Hematopoietic multipotent progenitor cell treated with erythropoietin and hydrocortisone succinate and interleukin-3 and kit ligand, for 15 days (in vitro differentiated cells): ENCODE measurements around the gene TM9SF2.
"Not testable (repeated sequence)": the region's sequence is repeated elsewhere in the genome, so short reads cannot be mapped to it uniquely, and the experiment has no call there.

Source experiments
- DNase-seq: peaks from one replicate; pipeline ENCODE4 v3.0.0-alpha.2; 2015; ENCODE audit warnings: low spot score

The TM9SF2 gene, protein sequence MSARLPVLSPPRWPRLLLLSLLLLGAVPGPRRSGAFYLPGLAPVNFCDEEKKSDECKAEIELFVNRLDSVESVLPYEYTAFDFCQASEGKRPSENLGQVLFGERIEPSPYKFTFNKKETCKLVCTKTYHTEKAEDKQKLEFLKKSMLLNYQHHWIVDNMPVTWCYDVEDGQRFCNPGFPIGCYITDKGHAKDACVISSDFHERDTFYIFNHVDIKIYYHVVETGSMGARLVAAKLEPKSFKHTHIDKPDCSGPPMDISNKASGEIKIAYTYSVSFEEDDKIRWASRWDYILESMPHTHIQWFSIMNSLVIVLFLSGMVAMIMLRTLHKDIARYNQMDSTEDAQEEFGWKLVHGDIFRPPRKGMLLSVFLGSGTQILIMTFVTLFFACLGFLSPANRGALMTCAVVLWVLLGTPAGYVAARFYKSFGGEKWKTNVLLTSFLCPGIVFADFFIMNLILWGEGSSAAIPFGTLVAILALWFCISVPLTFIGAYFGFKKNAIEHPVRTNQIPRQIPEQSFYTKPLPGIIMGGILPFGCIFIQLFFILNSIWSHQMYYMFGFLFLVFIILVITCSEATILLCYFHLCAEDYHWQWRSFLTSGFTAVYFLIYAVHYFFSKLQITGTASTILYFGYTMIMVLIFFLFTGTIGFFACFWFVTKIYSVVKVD

GRCh38 chr13:99501184-99501847 lies at the start of gene TM9SF2:
Gene TM9SF2, plus strand, starts transcription at chr13:99501472. Its CDS starts 135 bp downstream, at chr13:99501607.
- peak; percentile 96 for DNase-seq

- no peak for DNase-seq
These were observed 46.6 kb upstream of the TM9SF2 start for GRCh38 chr13:99454518-99455183.

DNA sequence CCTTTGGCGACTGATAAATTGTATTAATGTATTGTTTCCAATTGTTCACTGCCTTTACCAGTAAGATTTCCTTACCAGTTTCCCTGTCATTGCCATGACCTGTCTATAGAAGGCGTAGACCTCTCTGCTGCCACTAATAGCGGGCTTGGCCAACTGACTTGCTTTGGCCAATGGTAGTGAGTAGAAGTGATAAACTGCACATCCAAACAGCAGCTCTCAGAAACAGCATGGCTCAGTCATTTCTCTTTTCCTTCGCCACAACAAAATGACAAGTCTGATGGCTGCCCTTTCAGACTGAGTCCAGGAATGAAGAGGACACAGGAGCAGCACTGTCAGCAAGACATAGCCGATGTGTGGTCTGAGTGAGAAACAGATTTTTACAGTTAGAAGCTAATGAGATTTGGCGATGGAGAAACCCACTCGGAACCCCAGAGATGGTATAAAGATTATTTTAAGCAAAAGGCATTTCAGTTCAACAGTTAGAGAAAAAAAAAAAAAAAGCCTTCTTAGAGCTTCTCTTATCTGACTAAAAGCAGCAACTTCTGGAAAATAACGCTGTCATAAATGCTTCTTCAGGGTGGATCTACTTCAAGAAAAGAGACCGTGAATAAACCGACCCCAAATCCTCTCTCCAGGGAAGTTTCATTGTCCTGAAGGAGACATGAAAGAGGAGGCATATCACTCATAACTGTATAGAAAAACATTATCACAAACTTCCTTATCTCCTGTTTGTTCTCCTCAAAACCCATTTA lies 42.0 kb upstream of the TM9SF2 start:
- no peak for DNase-seq

- DNase-seq: not testable (repeated sequence)
These were observed 40.5 kb upstream of the TM9SF2 start for GRCh38 chr13:99460802-99461201.

DNA sequence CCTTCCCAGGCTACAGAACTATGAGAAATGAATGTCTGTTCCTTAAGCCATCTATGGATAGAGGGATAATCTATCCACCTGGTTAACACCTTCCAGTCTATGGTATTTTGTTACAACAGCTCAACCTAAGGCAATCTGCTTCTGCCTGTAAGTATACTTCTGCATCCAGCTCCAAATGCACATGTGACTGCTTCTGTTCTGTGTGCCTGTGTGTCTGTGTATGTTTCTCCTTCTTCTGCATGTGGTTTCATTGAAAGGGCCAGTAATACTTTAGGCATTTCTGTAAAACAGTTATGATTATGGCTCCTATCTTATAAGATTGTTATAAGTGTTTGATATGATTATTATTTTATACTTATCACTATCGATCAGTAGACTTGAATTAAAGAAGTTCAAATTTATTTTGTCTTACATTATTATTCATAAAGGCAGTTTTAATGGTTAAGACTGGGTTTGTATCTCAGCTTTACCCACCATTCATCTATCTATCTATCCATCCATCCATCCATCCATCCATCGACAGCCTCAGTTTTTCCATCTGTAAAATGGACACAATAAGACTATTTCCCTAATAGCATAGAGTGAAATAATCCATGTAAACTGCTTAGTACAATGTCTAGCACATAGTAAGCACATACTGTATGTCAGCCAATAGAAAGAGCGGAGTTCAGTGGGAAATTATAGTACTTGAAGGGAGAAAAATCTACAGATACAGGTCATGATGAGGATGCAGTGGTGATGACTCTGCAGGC lies 37.5 kb upstream of the TM9SF2 start:
- DNase-seq: no peak

DNA sequence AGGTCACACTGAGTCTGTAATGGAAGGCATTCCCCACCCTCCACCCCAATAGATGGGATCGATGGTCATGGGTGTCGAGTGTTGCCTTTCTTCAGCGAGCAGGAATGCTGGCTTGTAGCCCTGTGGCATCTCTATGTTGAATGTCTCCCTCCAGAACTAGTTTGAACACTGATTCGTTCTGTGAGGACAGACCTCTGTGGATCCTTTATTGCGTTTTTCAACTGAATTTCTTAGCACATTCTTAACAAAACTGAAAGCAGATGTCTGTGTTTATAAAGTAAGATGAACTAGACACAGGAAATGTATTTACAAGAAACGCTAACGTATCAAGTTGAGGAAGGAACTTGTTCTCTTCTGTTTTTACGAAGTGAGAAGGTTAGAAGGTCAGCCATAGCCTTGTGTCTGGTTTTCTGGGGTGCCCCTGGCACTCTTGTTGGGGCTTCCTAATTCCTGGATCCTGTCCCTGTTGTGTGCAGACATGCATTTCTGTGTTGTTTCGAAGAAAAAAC lies 36.8 kb upstream of the TM9SF2 start:
- no peak for DNase-seq

DNA sequence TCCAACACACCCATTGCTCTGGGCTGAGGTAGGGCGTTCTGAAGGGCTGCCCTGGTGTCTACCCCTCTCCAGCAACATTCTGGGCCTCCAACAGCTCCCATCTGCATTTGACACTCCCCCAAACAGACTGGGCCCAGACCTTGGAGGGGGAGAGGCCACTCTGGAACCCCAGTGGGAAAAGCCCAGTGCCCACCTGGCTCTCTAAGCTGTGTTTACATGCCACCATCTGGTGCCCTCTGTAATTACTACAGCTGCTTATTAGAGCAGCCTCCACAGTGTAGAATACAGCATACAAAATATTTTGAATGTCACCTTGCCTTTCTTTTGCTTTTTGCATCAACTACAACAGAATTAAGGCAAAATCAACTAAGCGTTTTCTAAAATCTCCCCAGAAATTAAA lies 35.8 kb upstream of the TM9SF2 start:
- DNase-seq: no peak

DNA sequence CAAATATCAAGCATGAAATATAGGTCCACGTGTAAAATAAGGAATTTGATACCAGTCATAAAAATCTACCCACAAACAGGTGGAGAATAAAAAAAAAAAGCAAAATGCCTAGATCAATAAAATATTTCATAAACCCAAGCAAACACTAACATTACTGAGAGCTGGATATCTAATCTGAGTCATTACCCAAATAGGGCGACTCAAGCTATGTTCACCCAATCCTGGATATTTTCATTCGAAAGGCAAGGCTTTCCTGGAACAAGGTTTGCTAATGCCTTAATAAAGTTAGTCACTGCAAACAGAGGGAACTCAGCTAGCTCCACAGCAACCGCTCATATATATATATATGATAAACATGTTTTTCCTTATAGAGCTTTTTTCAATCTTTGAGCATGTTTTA lies 33.5 kb upstream of the TM9SF2 start:
- DNase-seq: no peak

DNA sequence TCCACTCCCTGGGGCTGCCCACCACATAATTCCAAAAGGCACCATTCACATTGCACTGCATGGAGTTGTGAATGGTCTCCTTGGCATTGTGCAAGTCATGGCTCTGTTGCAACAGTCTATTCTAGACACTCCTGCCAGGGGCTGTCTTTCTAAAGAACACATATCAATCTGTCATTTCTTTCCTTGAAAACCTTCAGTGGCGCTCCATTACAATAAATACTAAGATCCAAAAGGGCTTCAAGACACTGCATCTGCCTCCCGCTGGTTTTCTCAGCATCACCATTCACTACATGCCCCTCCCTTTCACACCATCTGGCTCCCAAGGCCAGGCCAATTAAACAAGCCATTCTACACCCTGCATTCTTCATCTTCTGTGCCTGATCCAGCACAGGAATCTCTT lies 32.2 kb upstream of the TM9SF2 start:
- no peak for DNase-seq

DNA sequence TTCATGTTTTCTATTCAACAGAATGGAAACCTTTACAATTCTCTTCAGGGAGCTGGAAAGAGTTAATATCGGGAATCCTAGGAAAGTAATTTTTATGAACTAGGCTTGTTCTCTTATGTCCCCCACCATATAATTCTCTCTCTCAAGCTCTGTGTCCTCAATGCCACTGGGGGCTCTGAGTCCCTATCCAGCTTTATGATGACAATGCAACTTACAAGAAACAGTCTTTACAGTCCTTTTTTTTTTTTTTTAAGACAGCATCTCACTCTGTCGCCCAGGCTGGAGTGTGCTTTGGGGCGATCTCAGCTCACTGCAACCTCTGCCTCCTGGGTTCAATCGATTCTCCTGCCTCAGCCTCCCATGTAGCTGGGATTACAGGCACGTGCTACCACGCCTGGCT lies 31.2 kb upstream of the TM9SF2 start:
- DNase-seq: no peak

- DNase-seq: no peak
These were observed 29.8 kb upstream of the TM9SF2 start for GRCh38 chr13:99471221-99472121.

DNA sequence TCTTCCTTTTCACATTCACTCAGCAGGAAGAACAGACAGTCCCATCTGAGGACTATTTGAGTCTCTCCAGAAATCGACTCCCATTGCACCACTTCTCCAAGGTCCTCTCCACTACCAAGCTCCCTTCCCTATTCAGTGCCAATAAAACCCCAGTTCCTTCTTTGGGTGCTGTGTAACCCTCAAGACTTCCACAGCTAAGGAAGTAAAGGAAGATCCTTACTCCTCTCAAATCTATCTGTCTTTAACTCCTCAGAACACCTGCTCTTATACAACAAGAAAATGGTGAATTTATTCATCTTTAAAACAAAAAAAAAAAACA lies 29.2 kb upstream of the TM9SF2 start:
- no peak for DNase-seq

GRCh38 chr13:99473515-99473914 lies 27.8 kb upstream of the TM9SF2 start:
- DNase-seq: no peak

GRCh38 chr13:99476648-99477047 lies 24.6 kb upstream of the TM9SF2 start:
- no peak for DNase-seq

DNA sequence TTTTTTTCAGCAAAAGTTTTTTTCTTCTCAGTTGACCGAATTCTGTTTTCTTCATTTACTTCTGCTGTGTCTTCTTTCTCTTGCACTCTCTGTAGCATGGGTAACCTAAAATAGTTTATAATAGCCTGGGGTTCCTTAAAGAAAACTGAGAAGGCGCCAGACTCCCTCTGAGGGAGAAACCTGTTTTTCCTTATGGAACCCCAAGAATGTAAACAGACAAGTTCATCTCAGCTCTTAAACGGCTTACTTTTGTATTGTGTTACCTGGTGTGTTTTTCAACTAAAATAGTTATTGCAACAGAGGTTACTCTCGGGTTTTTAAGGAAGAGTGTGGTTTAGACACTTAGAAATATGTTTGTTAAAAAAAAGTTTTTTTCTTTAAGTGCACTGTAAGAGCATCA lies 23.8 kb upstream of the TM9SF2 start:
- DNase-seq: no peak

- DNase-seq: no peak
These were observed 19.9 kb upstream of the TM9SF2 start for GRCh38 chr13:99481366-99481765.

GRCh38 chr13:99484473-99484872 lies 16.8 kb upstream of the TM9SF2 start:
- DNase-seq: no peak

DNA sequence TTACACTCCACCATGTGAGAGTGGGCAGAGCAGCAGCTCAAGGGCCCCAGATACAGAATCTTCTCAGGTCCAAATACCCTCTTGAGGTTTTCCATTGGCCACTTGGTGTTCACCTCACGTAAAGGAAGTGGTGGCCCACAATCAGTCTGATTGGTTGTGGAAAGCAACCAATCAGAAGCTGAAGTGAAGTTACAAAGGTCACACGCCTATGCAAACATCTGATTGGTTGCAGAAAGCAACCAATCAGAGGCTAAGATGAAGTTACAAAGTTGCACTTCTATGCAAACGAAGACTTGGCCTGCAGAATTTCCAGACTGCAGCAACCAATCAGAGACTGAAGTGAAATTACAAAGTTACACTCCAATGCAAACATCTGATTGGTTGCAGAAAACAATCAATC lies 14.3 kb upstream of the TM9SF2 start:
- DNase-seq: no peak

GRCh38 chr13:99489028-99489427 lies 12.2 kb upstream of the TM9SF2 start:
- no peak for DNase-seq

- DNase-seq: not testable (repeated sequence)
These were observed 9.5 kb upstream of the TM9SF2 start for GRCh38 chr13:99491750-99492149.
